SU-DHL-6 (cell line): ENCODE data around the gene ORM1.

ENCODE experiments used
- H2AFZ ChIP-seq: fragments of 200-600 bp; sonication (generic); 2 replicates; pipeline ENCODE4 v1.6.1; 2014; ENCODE audit warnings: low read depth, mild to moderate bottlenecking, moderate library complexity, mixed read lengths, antibody characterized with exemption, low read length; ENCODE audit not compliant: severe bottlenecking
- H3F3A ChIP-seq: fragments of 200-600 bp; shearing (Covaris generic); 2 replicates; pipeline ENCODE4 v1.6.0; 2016; ENCODE audit warnings: antibody characterized with exemption, mild to moderate bottlenecking; ENCODE audit not compliant: insufficient read depth
- H3K27ac ChIP-seq: fragments of 200-600 bp; sonication (generic); 2 replicates; pipeline ENCODE4 v1.5.1; 2016; ENCODE audit warnings: low read depth, mild to moderate bottlenecking, low read length, moderate library complexity, mixed read lengths
- H3K27me3 ChIP-seq: fragments of 200-600 bp; sonication (generic), shearing (Covaris generic); 2 replicates; pipeline ENCODE4 v1.6.0; 2014; ENCODE audit warnings: mild to moderate bottlenecking, low read length
- H3K36me3 ChIP-seq: fragments of 200-600 bp; sonication (generic); 2 replicates; pipeline ENCODE4 v1.6.1; 2014; ENCODE audit warnings: mild to moderate bottlenecking, low read length, mixed read lengths
- H3K4me2 ChIP-seq: fragments of 300-600, 200-600 bp; shearing (Covaris generic), sonication (generic); 2 replicates; pipeline ENCODE4 v1.6.0; 2014; ENCODE audit warnings: low read length, low read depth, mild to moderate bottlenecking; ENCODE audit not compliant: poor library complexity, severe bottlenecking
- H3K4me3 ChIP-seq: fragments of 200-600 bp; sonication (generic); 2 replicates; pipeline ENCODE4 v1.5.1; 2014; ENCODE audit warnings: antibody characterized with exemption, low read length, mild to moderate bottlenecking, mixed read lengths; ENCODE audit not compliant: insufficient read depth, poor library complexity, severe bottlenecking
- H3K79me2 ChIP-seq: fragments of 200-600 bp; sonication (generic); 2 replicates; pipeline ENCODE4 v1.6.1; 2014; ENCODE audit warnings: mild to moderate bottlenecking, low read length, moderate library complexity; ENCODE audit not compliant: insufficient read depth
- H3K9ac ChIP-seq: fragments of 200-600 bp; sonication (generic); 2 replicates; pipeline ENCODE4 v1.7.0; 2014; ENCODE audit warnings: mild to moderate bottlenecking, low read length
- H3K9me2 ChIP-seq: fragments of 200-600 bp; sonication (generic); replicated peaks from 2 replicates; pipeline ENCODE4 v1.6.1; 2014; ENCODE audit warnings: low read length; ENCODE audit not compliant: insufficient read depth
- H3K9me3 ChIP-seq: fragments of 200-600 bp; sonication (generic); 2 replicates; pipeline ENCODE4 v1.6.1; 2014; ENCODE audit warnings: low read length, mixed read lengths; ENCODE audit not compliant: insufficient read depth
- H4K20me1 ChIP-seq: fragments of 200-600 bp; sonication (generic); 2 replicates; pipeline ENCODE4 v1.6.1; 2014; ENCODE audit warnings: low read depth, mild to moderate bottlenecking, antibody characterized with exemption, low read length, moderate library complexity, mixed read lengths
- CTCF ChIP-seq: fragments of 200-600 bp; sonication (generic); IDR thresholded peaks from one replicate; pipeline ENCODE4 v1.5.1; 2017; ENCODE audit warnings: antibody characterized with exemption, mild to moderate bottlenecking, low read length, moderate library complexity; ENCODE audit not compliant: insufficient read depth, poor library complexity, severe bottlenecking
- EZH2phosphoT487 ChIP-seq: fragments of 200-600 bp; sonication (generic), shearing (Covaris generic); conservative IDR thresholded peaks from 2 replicates; pipeline ENCODE4 v1.6.1; 2018; ENCODE audit warnings: mild to moderate bottlenecking, antibody characterized with exemption, low read length, moderate library complexity, mixed read lengths

The ORM1 gene

DNA sequence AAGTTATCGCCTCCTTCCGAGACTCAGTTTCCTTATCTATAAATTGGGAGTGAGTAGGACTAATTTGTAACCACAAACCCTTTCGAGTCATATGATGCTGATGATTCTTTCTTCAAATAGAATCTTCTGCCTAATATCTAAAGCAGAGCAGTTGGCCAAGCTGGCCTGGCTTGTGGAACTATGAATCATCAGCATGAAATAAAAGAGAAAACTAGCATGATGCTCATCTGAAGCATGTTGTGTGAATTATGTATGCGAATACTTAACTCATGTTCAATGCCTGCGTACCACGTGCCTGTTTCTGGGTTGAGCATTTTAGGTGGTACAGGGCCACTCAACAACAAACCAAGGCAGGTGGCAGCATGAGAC, 15.0 kb upstream of the ORM1 start:
- Histone ChIP-seq H2AFZ (no peak overlapping the region), H3K9me2 (no peaks in the 10 kb centered on the region), H3K9ac (no peak overlapping the region), H3K36me3 (no peaks in the 10 kb centered on the region), H3F3A (no peaks in the 10 kb centered on the region), H3K4me3 (no peak overlapping the region), H3K27ac (no peak overlapping the region), H3K4me2 (no peak overlapping the region), H3K79me2 (no peaks in the 10 kb centered on the region), H4K20me1 (no peaks in the 10 kb centered on the region), H3K9me3 (no peaks in the 10 kb centered on the region), H3K27me3 (no peaks in the 10 kb centered on the region)
- TF ChIP-seq EZH2phosphoT487 (no peak), CTCF (no peak)

DNA sequence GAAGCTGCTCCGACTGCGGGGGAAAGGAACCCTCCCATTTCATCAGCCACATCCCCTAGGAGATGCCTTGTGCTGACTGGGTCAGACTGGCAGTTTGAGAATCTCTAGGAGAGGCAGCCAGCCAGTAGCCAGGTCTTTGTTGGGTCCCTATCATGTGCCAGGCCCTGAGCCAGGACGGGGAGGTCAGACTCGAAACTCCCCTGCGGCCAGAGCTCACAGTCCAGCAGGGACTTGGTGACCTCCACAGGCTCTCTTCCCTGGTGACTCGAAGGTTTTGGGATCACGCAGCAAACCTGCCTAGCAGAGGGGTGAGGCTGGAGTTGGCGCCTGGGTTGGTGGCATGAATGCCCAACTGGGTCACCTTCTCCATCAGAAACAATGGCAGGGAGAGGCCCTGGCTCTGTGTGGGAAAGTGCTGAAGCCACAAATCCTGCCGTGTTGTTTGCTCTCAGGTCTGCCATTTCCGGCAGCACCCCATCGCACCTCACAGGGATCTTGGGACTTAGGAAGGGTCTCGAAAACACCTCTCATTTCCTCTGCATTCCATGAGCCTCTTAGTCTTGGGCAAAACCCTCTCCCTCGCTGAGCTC, 14.4 kb upstream of the ORM1 start:
- H4K20me1 ChIP-seq, result no peaks in the 10 kb centered on the region
- no peak for TF ChIP-seq EZH2phosphoT487
- TF ChIP-seq CTCF, result no peak
- no peaks in the 10 kb centered on the region for H3K79me2 ChIP-seq
- H3K27ac ChIP-seq, result no peak overlapping the region
- H2AFZ ChIP-seq, result no peak overlapping the region
- no peaks in the 10 kb centered on the region for H3F3A ChIP-seq
- H3K27me3 ChIP-seq, result no peaks in the 10 kb centered on the region
- no peak overlapping the region for H3K4me2 ChIP-seq
- H3K9me3 ChIP-seq, result no peaks in the 10 kb centered on the region
- no peaks in the 10 kb centered on the region for H3K36me3 ChIP-seq
- no peak overlapping the region for H3K9ac ChIP-seq
- no peak overlapping the region for H3K4me3 ChIP-seq
- H3K9me2 ChIP-seq, result no peaks in the 10 kb centered on the region

DNA sequence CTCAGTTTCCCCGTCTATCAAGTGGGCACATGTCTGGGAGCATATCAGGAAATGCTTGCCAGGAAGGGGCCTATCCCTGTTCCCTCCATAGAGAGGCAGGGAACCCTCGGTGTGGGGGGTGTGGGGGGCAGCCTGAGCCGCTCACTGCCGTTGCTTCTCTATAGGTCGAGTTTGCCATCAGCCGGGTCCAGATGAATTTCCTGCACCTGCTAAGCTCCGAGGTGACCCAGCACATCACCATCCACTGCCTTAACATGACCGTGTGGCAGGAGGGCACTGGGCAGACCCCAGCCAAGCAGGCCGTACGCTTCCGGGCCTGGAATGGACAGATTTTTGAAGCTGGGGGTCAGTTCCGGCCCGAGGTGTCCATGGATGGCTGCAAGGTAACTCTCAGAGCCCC, 13.8 kb upstream of the ORM1 start:
- Histone ChIP-seq H4K20me1 (no peaks in the 10 kb centered on the region), H3K4me3 (no peak overlapping the region), H3K36me3 (no peaks in the 10 kb centered on the region)

More for the DNA sequence above, 13.8 kb upstream of the ORM1 start:
- no peak overlapping the region for H3K9ac ChIP-seq
- no peaks in the 10 kb centered on the region for H3K9me3 ChIP-seq
- no peaks in the 10 kb centered on the region for H3F3A ChIP-seq
- no peak overlapping the region for H2AFZ ChIP-seq
- no peaks in the 10 kb centered on the region for H3K79me2 ChIP-seq
- no peak overlapping the region for H3K27ac ChIP-seq
- TF ChIP-seq CTCF, result no peak
- H3K4me2 ChIP-seq, result no peak overlapping the region
- no peaks in the 10 kb centered on the region for H3K9me2 ChIP-seq
- H3K27me3 ChIP-seq, result no peaks in the 10 kb centered on the region
